K562 (cell line): ENCODE measurements around the gene MAPKAPK2. TPM values are rescaled to one million over a fixed set of nuclear protein-coding genes. Genes with fewer than 3 reads are reported as not detected.
A peak's percentile ranks its signal among the peaks of the same experiment; 100 is the strongest.

Experiments used
- ATAC-seq: fragments of 200-7000 bp; cut with Tn5 transposase; 3 replicates; pipeline ENCODE4 v1.9.1; 2020; ENCODE audit warnings: moderate library complexity
- BruUV-seq: library from RNA; stranded (reverse); fragments of 400-500 nt; replicated peaks from 2 replicates; lab custom pipeline; 2021; lab: Mats Ljungman, UMichigan
- CTCF ChIA-PET: fragments of 300-600 bp; formaldehyde crosslinking; extraction: SDS; loops from one replicate; lab custom pipeline; 2021; ENCODE audit warnings: low intra/inter-chr PET ratio; lab: Yijun Ruan, JAX
- POLR2A ChIA-PET: fragments of 300-600, 350-650 bp; sonication (Branson Sonifier 250); formaldehyde crosslinking; extraction: SDS; loops from one replicate; lab custom pipeline; 2021; ENCODE audit warnings: antibody characterized with exemption, inconsistent platforms; lab: Yijun Ruan, JAX
- DNase-seq, 4 experiments: peaks; one replicate each; pipeline versions ENCODE4 v3.0.0 to v3.0.0-alpha.2; 2011 to 2018; ENCODE audit warnings: low spot score in 3 of 4, mixed read lengths in 3 of 4; ENCODE audit errors: extremely low read depth in 1 of 4
- FAIRE-seq: peaks from 2 replicates; lab custom pipeline; 2011; peaks lifted over from hg19 to GRCh38; lab: Jason Lieb, UNC
- H2AFZ ChIP-seq: 2 replicates; pipeline ENCODE4 v1.6.0; 2011; ENCODE audit warnings: low read depth, low read length, control low read depth, inconsistent platforms
- H3K27ac ChIP-seq: fragments of 200-600 bp; 3 replicates; pipeline ENCODE4 v1.8.0; 2011; ENCODE audit warnings: low read depth, mild to moderate bottlenecking, control low read depth, inconsistent platforms, low read length, moderate library complexity, mixed read lengths; ENCODE audit errors: extremely low read depth
- H3K27me3 ChIP-seq, 2 experiments: fragments of 300-600 bp in 1 of 2; 2 replicates in 1 of 2; 3 replicates in 1 of 2; pipeline versions ENCODE4 v1.6.0 to v1.8.0; 2011; ENCODE audit warnings: inconsistent platforms in 2 of 2, low read length in 2 of 2, mild to moderate bottlenecking in 1 of 2, mixed read lengths in 1 of 2, moderate library complexity in 1 of 2; ENCODE audit not compliant: control insufficient read depth in 2 of 2, insufficient read depth in 2 of 2
- H3K36me3 ChIP-seq: fragments of 300-600 bp; 3 replicates; pipeline ENCODE4 v1.8.0; 2011; ENCODE audit warnings: mild to moderate bottlenecking, low read length, inconsistent platforms; ENCODE audit not compliant: control insufficient read depth, insufficient read depth
- H3K4me1 ChIP-seq, 2 experiments: fragments of 200-600 bp in 1 of 2; replicated peaks in 1 of 2; 2 replicates in 1 of 2; 3 replicates in 1 of 2; pipeline versions ENCODE4 v1.5.1 to v1.8.0; 2011; ENCODE audit warnings: inconsistent platforms in 2 of 2, low read length in 2 of 2, mild to moderate bottlenecking in 1 of 2, mixed read lengths in 1 of 2, moderate library complexity in 1 of 2; ENCODE audit not compliant: control insufficient read depth in 2 of 2, insufficient read depth in 2 of 2
- H3K4me2 ChIP-seq: 2 replicates; pipeline ENCODE4 v1.6.1; 2011; ENCODE audit warnings: low read length, control low read depth, inconsistent platforms, mixed read lengths; ENCODE audit not compliant: insufficient read depth
- H3K4me3 ChIP-seq: fragments of 200-600 bp; sonication (generic), shearing (Covaris generic); 2 replicates; pipeline ENCODE4 v1.5.1; 2016; ENCODE audit warnings: control low read depth, inconsistent platforms
- H3K79me2 ChIP-seq: fragments of 200-600 bp; 3 replicates; pipeline ENCODE4 v1.8.0; 2011; ENCODE audit warnings: low read length, inconsistent platforms; ENCODE audit not compliant: control insufficient read depth, insufficient read depth
- H3K9ac ChIP-seq, 2 experiments: 2 replicates each; pipeline versions ENCODE4 v1.6.0 to v1.6.1; 2011; ENCODE audit warnings: low read depth in 2 of 2, low read length in 2 of 2, control low read depth in 1 of 2, inconsistent platforms in 1 of 2, mild to moderate bottlenecking in 1 of 2, mixed read lengths in 1 of 2; ENCODE audit not compliant: insufficient read depth in 1 of 2
- H3K9me1 ChIP-seq: one replicate; pipeline ENCODE4 v1.6.0; 2011; ENCODE audit warnings: inconsistent platforms, mild to moderate bottlenecking, low read length, moderate library complexity; ENCODE audit not compliant: control insufficient read depth, insufficient read depth
- H3K9me3 ChIP-seq: replicated peaks from 2 replicates; pipeline ENCODE4 v1.5.1; 2011; ENCODE audit warnings: low read depth, low read length, inconsistent platforms; ENCODE audit not compliant: control insufficient read depth, insufficient read depth
- H4K20me1 ChIP-seq: replicated peaks from 2 replicates; pipeline ENCODE4 v1.6.1; 2011; ENCODE audit warnings: low read length, inconsistent platforms, mixed read lengths; ENCODE audit not compliant: control insufficient read depth, insufficient read depth
- NCOR1 ChIP-seq: fragments of 450-650 bp; IDR thresholded peaks from 2 replicates; pipeline ENCODE4 v1.6.1; 2016; ENCODE audit warnings: mild to moderate bottlenecking, moderate library complexity
- NFYB ChIP-seq: IDR thresholded peaks from 2 replicates; pipeline ENCODE4 v1.6.1; 2011; ENCODE audit warnings: mild to moderate bottlenecking, moderate library complexity; ENCODE audit not compliant: insufficient read length; ENCODE audit errors: extremely low read depth
- RAD51 ChIP-seq: fragments of 450-650 bp; IDR thresholded peaks from 2 replicates; pipeline ENCODE4 v1.7.1; 2016; ENCODE audit warnings: low read depth, mild to moderate bottlenecking, borderline replicate concordance
- SP1 ChIP-seq: sonication (generic); formaldehyde crosslinking; IDR thresholded peaks from 2 replicates; pipeline ENCODE4 v1.8.1; 2022; ENCODE audit warnings: mild to moderate bottlenecking, missing genetic modification reagents
- SREBF1 ChIP-seq: fragments of 150-350 bp; IDR thresholded peaks from 2 replicates; pipeline ENCODE4 v1.6.1; 2014; ENCODE audit warnings: antibody characterized with exemption, low read depth, low read length, borderline replicate concordance
- USF2 ChIP-seq: sonication (generic); formaldehyde crosslinking; IDR thresholded peaks from 2 replicates; pipeline ENCODE4 v1.5.0; 2020; ENCODE audit warnings: missing genetic modification reagents
- ZNF121 ChIP-seq: sonication (generic); formaldehyde crosslinking; conservative IDR thresholded peaks from 2 replicates; pipeline ENCODE4 v1.8.0; 2022; ENCODE audit warnings: missing genetic modification reagents
- ZNF143 ChIP-seq: sonication (generic); formaldehyde crosslinking; IDR thresholded peaks from 2 replicates; pipeline ENCODE4 v1.9.0; 2022; ENCODE audit warnings: mild to moderate bottlenecking, missing genetic modification reagents
- WGBS: fragments of 100-300 bp; shearing (Covaris generic); methylation state at CpG from one replicate; pipeline ENCODE4 v1.1.6; 2016; ENCODE audit warnings: low coverage, mixed read lengths; ENCODE audit not compliant: insufficient coverage; ENCODE audit errors: missing lambda C conversion rate; 5-methylcytosine and 5-hydroxymethylcytosine counted together
- in situ Hi-C: fragments of 300-500 bp; cut with MboI; formaldehyde crosslinking; loops from 4 replicates; pipeline ENCODE4 v1.15.0; 2018; ENCODE audit warnings: inconsistent platforms, mixed read lengths
- intact Hi-C: fragments of 100-400 bp; cut with micrococcal nuclease; formaldehyde crosslinking; loops from 2 replicates; pipeline ENCODE4 v1.14.2; 2022
- polyA plus RNA-seq, 8 experiments: library from polyadenylated mRNA; depleted of rRNA in 4 of 8; stranded (reverse) in 5 of 8; unstranded in 3 of 8; fragments of >200 nt; fragmentation: Nextera tagmentation in 2 of 8; fragmentation: Illumina TruSeq in 1 of 8; extraction: Ambion mirVana in 2 of 8; extraction: Trizol in 1 of 8; gene quantifications; 2 replicates each; pipeline versions ENCODE4 v1.2.1 to v1.2.3, GENCODE V29; 2011 to 2014; ENCODE audit warnings: inconsistent platforms in 1 of 8, missing spikeins in 1 of 8
- total RNA-seq, 7 experiments: library from RNA; depleted of rRNA in 6 of 7; stranded (reverse); fragments of >200 nt in 6 of 7; fragmentation: Illumina TruSeq in 2 of 7; extraction: Trizol in 2 of 7; gene quantifications; 2 replicates each; pipeline versions ENCODE4 v1.2.1 to v1.2.3, GENCODE V29; 2011 to 2021; ENCODE audit warnings: low replicate concordance in 1 of 7
- TF ChIP-seq, protein P1 (sequence below): fragments of 450-650 bp; formaldehyde crosslinking; IDR thresholded peaks from 2 replicates; pipeline ENCODE4 v1.4.0; 2020; ENCODE audit warnings: mild to moderate bottlenecking, moderate library complexity
- TF ChIP-seq, protein P2 (sequence below): sonication (generic); formaldehyde crosslinking; IDR thresholded peaks from 2 replicates; pipeline ENCODE4 v1.9.0; 2022; ENCODE audit warnings: mild to moderate bottlenecking, missing genetic modification reagents

MAPKAPK2 gene
- total and polyA plus RNA-seq, 9 of the 15 experiments (the other 6 are each of a cell fraction or from before 2014, with no cell fraction given), result 0.63 to 94.2 (median 52.1) TPM

GRCh38 chr1:206668874-206669410, 15.8 kb upstream of the MAPKAPK2 start:
- ATAC-seq (no peak), FAIRE-seq (no peak), DNase-seq (no peak)
- WGBS, result 79% methylated on average over 6 of the region's 6 CpGs
- Histone ChIP-seq H4K20me1 (no peaks in the 10 kb centered on the region), H3K4me3 (no peak overlapping the region), H3K9me3 (no peaks in the 10 kb centered on the region), H3K27me3 (no peaks in the 10 kb centered on the region), H3K9me1 (no peaks in the 10 kb centered on the region), H3K36me3 (no peaks in the 10 kb centered on the region), H3K27ac (no peak overlapping the region), H3K79me2 (no peaks in the 10 kb centered on the region), H3K4me1 (peaks cover 34 to 59% of the 10 kb centered on the region in 2 experiments), H3K9ac (no peak overlapping the region), H3K4me2 (no peak overlapping the region), H2AFZ (peak overlapping the region; percentile 49)
- in situ Hi-C loops (no loop called here), intact Hi-C loops (no loop called here)
- ChIA-PET CTCF (no interaction called here), POLR2A (interaction anchor here (0.6 to 7.4 kb wide), 7 partner anchors 10 to 202 kb away, joined by 3 to 59 read pairs (median 3); no protein-coding TSS in a partner anchor)
- no TSS peak for BruUV-seq
- TF ChIP-seq ZNF143 (CRISPR knock-in tag) (no peak), SP1 (CRISPR knock-in tag) (no peak), ZNF121 (CRISPR knock-in tag) (peak; percentile 65), USF2 (peak; percentile 80), SREBF1 (no peak), NFYB (peak; percentile 19), NCOR1 (no peak), RAD51 (peak; percentile 57; the same call in 1 of the 2 replicates)
- TF ChIP-seq, protein P1, sequence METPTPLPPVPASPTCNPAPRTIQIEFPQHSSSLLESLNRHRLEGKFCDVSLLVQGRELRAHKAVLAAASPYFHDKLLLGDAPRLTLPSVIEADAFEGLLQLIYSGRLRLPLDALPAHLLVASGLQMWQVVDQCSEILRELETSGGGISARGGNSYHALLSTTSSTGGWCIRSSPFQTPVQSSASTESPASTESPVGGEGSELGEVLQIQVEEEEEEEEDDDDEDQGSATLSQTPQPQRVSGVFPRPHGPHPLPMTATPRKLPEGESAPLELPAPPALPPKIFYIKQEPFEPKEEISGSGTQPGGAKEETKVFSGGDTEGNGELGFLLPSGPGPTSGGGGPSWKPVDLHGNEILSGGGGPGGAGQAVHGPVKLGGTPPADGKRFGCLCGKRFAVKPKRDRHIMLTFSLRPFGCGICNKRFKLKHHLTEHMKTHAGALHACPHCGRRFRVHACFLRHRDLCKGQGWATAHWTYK (CRISPR knock-in tag), result no peak
- TF ChIP-seq, protein P2, sequence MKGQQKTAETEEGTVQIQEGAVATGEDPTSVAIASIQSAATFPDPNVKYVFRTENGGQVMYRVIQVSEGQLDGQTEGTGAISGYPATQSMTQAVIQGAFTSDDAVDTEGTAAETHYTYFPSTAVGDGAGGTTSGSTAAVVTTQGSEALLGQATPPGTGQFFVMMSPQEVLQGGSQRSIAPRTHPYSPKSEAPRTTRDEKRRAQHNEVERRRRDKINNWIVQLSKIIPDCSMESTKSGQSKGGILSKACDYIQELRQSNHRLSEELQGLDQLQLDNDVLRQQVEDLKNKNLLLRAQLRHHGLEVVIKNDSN (CRISPR knock-in tag), result peak; percentile 75
